GM18502 (cell line): Measurements from ENCODE around the gene ATG4D.
"Not testable (repeated sequence)": the region's sequence is repeated elsewhere in the genome, so short reads cannot be mapped to it uniquely, and the experiment has no call there.

Experiments used
- ATAC-seq: cut with Tn5 transposase; IDR thresholded peaks from one replicate; pipeline ENCODE4 v1.9.1; 2021; ENCODE audit warnings: mild to moderate bottlenecking; ENCODE audit not compliant: unreplicated experiment, poor library complexity

The ATG4D gene

GRCh38 chr19:10573793-10574192 is 30.1 kb downstream of the ATG4D start:
- ATAC-seq: not testable (repeated sequence)

GRCh38 chr19:10574462-10574861 is 30.8 kb downstream of the ATG4D start:
- ATAC-seq: no peak

GRCh38 chr19:10575011-10575716 is 31.5 kb downstream of the ATG4D start:
- no peak for ATAC-seq

- ATAC-seq: no peak
These were observed 34.2 kb downstream of the ATG4D start for GRCh38 chr19:10577951-10578350.

- ATAC-seq: no peak
These were observed 37.4 kb downstream of the ATG4D start for GRCh38 chr19:10580979-10581631.

- ATAC-seq: no peak
These were observed 38.4 kb downstream of the ATG4D start for GRCh38 chr19:10582091-10582490.

- no peak for ATAC-seq
These were observed 39.5 kb downstream of the ATG4D start for GRCh38 chr19:10583036-10583776.

- ATAC-seq: no peak
These were observed 42.7 kb downstream of the ATG4D start for GRCh38 chr19:10586396-10586795.

GRCh38 chr19:10587022-10587838 is 43.5 kb downstream of the ATG4D start, which contains the start of gene AP1M2:
Gene AP1M2, minus strand, starts transcription at chr19:10587312. Its CDS starts 81 bp downstream, at chr19:10587231.
- ATAC-seq: no peak

GRCh38 chr19:10587839-10588150 is 44.1 kb downstream of the ATG4D start:
- ATAC-seq: no peak

GRCh38 chr19:10593148-10593547 is 49.4 kb downstream of the ATG4D start:
- ATAC-seq: no peak

- peak; percentile 41 for ATAC-seq
These were observed 50.3 kb downstream of the ATG4D start for GRCh38 chr19:10593820-10594637.

GRCh38 chr19:10600149-10600548 is 56.4 kb downstream of the ATG4D start:
- no peak for ATAC-seq

GRCh38 chr19:10601999-10602329 is 58.3 kb downstream of the ATG4D start:
- ATAC-seq: no peak

- ATAC-seq: peak; percentile 72
These were observed 58.8 kb downstream of the ATG4D start for GRCh38 chr19:10602330-10603083.
